Calu3 (cell line): Measurements from ENCODE around the gene POLD2. TPM values are rescaled to one million over a fixed set of nuclear protein-coding genes. Genes with fewer than 3 reads are reported as not detected.

ENCODE experiments used
- BruUV-seq: library from RNA; stranded (reverse); fragments of 400-500 nt; replicated peaks from 2 replicates; lab custom pipeline; 2021; lab: Mats Ljungman, UMichigan
- CTCF ChIA-PET: fragments of 300-600 bp; sonication (Branson Sonifier 250); formaldehyde crosslinking; loops from one replicate; lab custom pipeline; 2022; ENCODE audit warnings: antibody characterized with exemption; lab: Charles Lee
- DNase-seq: peaks from one replicate; pipeline ENCODE4 v3.0.0; 2022
- H3K27ac Mint-ChIP-seq: one replicate; pipeline ENCODE4 v1.8.0; 2022; ENCODE audit warnings: mixed read lengths; ENCODE audit not compliant: unreplicated experiment
- H3K27me3 Mint-ChIP-seq: one replicate; pipeline ENCODE4 v1.8.0; 2022; ENCODE audit warnings: mixed read lengths; ENCODE audit not compliant: unreplicated experiment
- H3K36me3 Mint-ChIP-seq: one replicate; pipeline ENCODE4 v1.8.0; 2022; ENCODE audit warnings: mild to moderate bottlenecking, moderate library complexity, mixed read lengths; ENCODE audit not compliant: insufficient read depth, unreplicated experiment
- H3K4me1 Mint-ChIP-seq: one replicate; pipeline ENCODE4 v1.8.0; 2022; ENCODE audit warnings: mild to moderate bottlenecking, low read depth, mixed read lengths; ENCODE audit not compliant: unreplicated experiment
- H3K4me3 Mint-ChIP-seq: one replicate; pipeline ENCODE4 v1.8.0; 2022; ENCODE audit warnings: mild to moderate bottlenecking, low read depth, moderate library complexity, mixed read lengths; ENCODE audit not compliant: unreplicated experiment
- H3K9me3 Mint-ChIP-seq: one replicate; pipeline ENCODE4 v1.8.0; 2022; ENCODE audit warnings: low read depth, mixed read lengths; ENCODE audit not compliant: unreplicated experiment
- intact Hi-C: fragments of 100-400 bp; cut with micrococcal nuclease; formaldehyde crosslinking; loops from one replicate; pipeline ENCODE4 v1.10.0; 2022; ENCODE audit not compliant: unreplicated experiment
- total RNA-seq: library from RNA; stranded (reverse); gene quantifications from 2 replicates; pipeline ENCODE4 v1.2.3, GENCODE V29; 2022
- TF ChIP-seq, protein P1 (sequence below): fragments of 200-600 bp; IDR thresholded peaks from one replicate; pipeline ENCODE4 v1.8.0; 2022; ENCODE audit warnings: antibody characterized with exemption; ENCODE audit not compliant: unreplicated experiment

Gene POLD2
- total RNA-seq, 1 experiment from 2014 or later: 237 TPM

DNA sequence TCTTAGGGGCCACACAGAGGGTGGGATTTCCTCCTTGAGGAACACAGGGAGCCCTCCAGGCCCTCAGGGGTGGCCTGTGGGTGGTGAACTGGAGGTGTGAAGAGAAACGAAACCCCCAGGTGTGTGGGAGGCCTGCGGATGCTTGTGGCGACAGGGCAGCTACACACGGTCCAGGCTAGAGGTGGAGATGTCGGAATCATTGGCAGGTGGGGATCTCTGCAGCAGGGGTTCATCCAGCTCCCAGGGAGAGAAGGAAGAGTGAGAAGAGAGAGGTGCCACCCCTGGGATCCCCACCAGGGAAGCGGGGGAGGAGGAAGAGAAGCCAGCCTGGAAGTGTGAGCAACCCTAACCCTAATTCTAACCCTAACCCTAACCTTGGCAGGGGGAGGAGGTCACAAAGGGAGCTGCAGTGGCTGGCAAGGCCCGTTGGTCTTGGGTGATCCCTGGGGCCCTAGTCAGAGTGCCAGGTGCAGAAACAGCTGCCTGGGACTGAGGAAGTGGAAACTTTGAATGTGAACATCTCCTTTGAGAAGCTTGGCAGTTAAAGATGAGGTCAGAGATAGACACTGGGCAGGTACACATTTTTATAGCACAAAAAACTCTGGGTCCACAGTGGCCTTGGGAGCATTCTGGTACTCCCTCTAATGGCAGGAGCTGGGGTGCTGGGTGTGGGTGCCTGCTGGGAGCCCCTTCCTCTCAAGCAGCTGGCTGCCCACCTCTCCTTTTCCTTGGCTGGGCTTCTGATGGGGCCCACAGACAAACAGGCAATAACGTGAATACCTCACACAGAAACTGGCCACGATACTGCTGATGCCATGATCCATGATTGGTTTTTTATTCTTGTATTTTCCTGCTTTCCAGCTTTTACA lies 26.1 kb downstream of the POLD2 start:
- TF ChIP-seq, protein P1, sequence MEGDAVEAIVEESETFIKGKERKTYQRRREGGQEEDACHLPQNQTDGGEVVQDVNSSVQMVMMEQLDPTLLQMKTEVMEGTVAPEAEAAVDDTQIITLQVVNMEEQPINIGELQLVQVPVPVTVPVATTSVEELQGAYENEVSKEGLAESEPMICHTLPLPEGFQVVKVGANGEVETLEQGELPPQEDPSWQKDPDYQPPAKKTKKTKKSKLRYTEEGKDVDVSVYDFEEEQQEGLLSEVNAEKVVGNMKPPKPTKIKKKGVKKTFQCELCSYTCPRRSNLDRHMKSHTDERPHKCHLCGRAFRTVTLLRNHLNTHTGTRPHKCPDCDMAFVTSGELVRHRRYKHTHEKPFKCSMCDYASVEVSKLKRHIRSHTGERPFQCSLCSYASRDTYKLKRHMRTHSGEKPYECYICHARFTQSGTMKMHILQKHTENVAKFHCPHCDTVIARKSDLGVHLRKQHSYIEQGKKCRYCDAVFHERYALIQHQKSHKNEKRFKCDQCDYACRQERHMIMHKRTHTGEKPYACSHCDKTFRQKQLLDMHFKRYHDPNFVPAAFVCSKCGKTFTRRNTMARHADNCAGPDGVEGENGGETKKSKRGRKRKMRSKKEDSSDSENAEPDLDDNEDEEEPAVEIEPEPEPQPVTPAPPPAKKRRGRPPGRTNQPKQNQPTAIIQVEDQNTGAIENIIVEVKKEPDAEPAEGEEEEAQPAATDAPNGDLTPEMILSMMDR: no peak
- no peak for DNase-seq
- CTCF ChIA-PET: interaction anchor here (0.6 to 1.3 kb wide), 3 partner anchors 10 to 413 kb away, joined by 3 to 7 read pairs (median 4); no protein-coding TSS in a partner anchor
- BruUV-seq: no TSS peak
- no peak overlapping the region for H3K27ac Mint-ChIP-seq
- H3K36me3 Mint-ChIP-seq: no peaks in the 10 kb centered on the region
- H3K27me3 Mint-ChIP-seq: peaks cover 27% of the 10 kb centered on the region
- H3K9me3 Mint-ChIP-seq: no peaks in the 10 kb centered on the region
- intact Hi-C loops: no loop called here
- no peaks in the 10 kb centered on the region for H3K4me1 Mint-ChIP-seq
- H3K4me3 Mint-ChIP-seq: no peak overlapping the region

DNA sequence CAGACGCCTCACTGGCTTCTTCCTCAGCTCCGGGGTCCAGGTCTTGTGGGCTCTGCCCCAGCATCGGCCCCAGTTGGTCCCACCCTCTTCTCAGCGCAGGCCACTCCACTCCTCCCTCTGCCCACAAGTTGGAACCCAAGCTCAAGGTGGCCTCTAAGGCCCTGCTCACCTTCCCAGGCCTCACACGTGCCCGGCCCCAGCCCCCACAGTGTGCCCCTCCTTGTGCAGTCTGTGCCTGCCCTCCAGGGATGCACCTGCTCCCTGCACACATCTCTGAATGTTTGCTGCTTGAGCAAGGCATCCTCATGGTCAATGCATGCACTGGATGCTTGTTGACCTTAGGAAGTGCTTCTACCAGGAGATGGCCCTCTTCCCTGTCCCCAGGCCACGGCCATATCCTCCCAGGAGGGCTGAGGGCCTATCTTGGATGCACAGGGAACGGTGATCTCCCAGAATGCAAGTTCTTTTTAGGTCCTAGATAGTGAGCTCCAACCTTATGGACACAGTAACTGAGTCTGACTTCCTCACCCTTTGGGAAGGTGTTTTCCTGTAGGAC lies 26.9 kb downstream of the POLD2 start:
- DNase-seq: no peak
- Mint-ChIP-seq H3K4me3 (no peak overlapping the region), H3K4me1 (no peaks in the 10 kb centered on the region), H3K36me3 (no peaks in the 10 kb centered on the region), H3K9me3 (no peaks in the 10 kb centered on the region), H3K27ac (no peak overlapping the region), H3K27me3 (peaks cover 20% of the 10 kb centered on the region)
- no TSS peak for BruUV-seq
- CTCF ChIA-PET: interaction anchor here (0.7 kb wide), 1 partner anchor 65 kb away, joined by 6 read pairs; no protein-coding TSS in a partner anchor
- intact Hi-C loops: no loop called here
- TF ChIP-seq, protein P1: no peak

DNA sequence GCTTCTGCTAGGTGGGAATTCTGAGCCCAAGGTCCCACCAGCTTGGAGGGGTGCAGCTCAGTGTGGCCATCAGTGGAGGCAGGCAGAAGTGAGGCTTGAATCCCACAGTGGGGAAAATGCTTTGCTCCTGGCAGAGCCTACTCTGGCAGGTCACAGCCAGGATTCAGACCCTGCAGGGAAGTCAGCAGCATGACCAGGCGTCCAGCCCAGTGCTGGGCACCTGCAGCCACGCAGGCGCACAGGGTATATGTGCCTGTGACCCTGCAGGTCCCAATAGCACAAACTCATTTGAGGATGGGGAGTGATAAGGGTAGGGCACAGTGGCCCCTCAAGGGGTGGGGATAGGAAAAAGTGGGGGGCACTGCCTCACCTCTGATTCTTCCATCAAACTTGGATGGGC lies 27.6 kb downstream of the POLD2 start:
- no peaks in the 10 kb centered on the region for H3K9me3 Mint-ChIP-seq
- no peaks in the 10 kb centered on the region for H3K4me1 Mint-ChIP-seq
- no peaks in the 10 kb centered on the region for H3K36me3 Mint-ChIP-seq
- no peak overlapping the region for H3K4me3 Mint-ChIP-seq
- H3K27ac Mint-ChIP-seq: no peak overlapping the region
- CTCF ChIA-PET: interaction anchor here (0.6 kb wide), 1 partner anchor 30 kb away, joined by 5 read pairs; the partner anchor contains the start of gene PGAM2
- TF ChIP-seq, protein P1: no peak
- intact Hi-C loops: no loop called here
- no TSS peak for BruUV-seq
- no peak for DNase-seq
- peaks cover 26% of the 10 kb centered on the region for H3K27me3 Mint-ChIP-seq

DNA sequence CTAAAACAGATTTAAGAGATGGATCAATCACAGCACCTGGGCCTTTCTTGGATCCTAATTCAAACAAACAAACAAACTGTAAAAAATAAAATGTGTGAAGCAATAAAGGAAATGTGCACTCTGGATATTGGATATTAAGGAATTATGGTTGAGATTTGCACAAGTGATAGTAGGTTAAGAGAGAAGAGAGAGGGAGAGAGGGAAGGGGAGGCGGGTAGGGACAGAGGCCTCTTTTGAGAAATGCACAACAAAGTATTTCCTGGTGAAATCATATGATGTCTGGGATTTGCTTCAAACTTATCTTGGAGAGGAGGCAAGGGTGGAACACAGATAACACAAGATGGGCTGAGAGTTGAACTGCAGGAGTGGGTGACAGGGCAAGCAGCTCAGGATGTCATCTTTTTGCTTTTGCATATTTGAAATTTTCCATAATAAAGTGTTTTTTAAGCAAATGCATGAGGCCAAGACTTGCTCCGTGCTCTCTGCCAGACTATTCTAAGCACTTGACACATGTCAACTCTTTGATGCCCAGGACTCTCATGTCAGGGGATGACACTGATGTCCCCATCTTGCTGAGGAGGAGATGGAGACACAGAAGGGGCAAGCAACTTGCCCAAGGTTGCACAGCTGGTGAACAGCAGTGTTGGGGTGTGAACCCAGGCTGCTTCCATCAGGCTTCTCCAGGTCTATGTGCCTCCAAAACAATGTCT lies 28.3 kb downstream of the POLD2 start:
- no peaks in the 10 kb centered on the region for H3K36me3 Mint-ChIP-seq
- H3K4me1 Mint-ChIP-seq: no peaks in the 10 kb centered on the region
- H3K9me3 Mint-ChIP-seq: no peaks in the 10 kb centered on the region
- H3K4me3 Mint-ChIP-seq: no peak overlapping the region
- no peak for DNase-seq
- intact Hi-C loops: no loop called here
- CTCF ChIA-PET: interaction anchor here (0.6 kb wide), 1 partner anchor 29 kb away, joined by 5 read pairs; the partner anchor contains the start of gene PGAM2
- no peak overlapping the region for H3K27ac Mint-ChIP-seq
- TF ChIP-seq, protein P1: no peak
- H3K27me3 Mint-ChIP-seq: peaks cover 32% of the 10 kb centered on the region
- no TSS peak for BruUV-seq
